ENCODE measurements around the gene SH3BP1.
"Not testable (repeated sequence)": the region's sequence is repeated elsewhere in the genome, so short reads cannot be mapped to it uniquely, and the experiment has no call there.

SH3BP1 gene

GRCh38 chr22:37639070-37639760, at the start of gene SH3BP1:
TSS of gene SH3BP1 (plus strand) at chr22:37639669. CDS start at chr22:37639788, 119 bp downstream.
- no peak for DNase-seq (ENCODE audit: low read depth)

- DNase-seq (ENCODE audit: low read depth) = not testable (repeated sequence)
Measured at GRCh38 chr22:37591081-37591480, 48.4 kb upstream of the SH3BP1 start.

- DNase-seq (ENCODE audit: low read depth) = no peak
Measured at GRCh38 chr22:37591823-37592404, 47.6 kb upstream of the SH3BP1 start.

DNA sequence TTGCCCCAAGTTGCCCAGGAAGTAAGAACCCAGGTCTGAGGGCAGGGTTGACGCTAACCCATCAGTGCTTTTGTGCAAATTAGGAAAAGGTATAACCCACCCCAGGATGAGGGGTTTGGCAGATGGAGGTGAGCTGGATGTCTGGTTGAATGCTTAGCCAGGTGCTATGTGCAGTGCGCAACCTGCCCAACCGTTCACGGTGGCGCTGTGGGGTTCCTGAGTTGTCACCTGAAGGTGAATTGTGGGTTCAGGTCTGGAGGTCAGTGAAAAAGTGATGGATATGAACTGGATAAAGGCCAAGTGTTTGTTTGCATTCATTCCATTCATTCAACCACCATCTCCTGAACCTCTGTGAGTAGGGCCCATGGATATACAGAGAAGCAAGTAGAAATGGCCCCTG, 45.2 kb upstream of the SH3BP1 start:
- DNase-seq (ENCODE audit: low read depth) = no peak

- no peak for DNase-seq (ENCODE audit: low read depth)
Measured at GRCh38 chr22:37599153-37599552, 40.3 kb upstream of the SH3BP1 start.

GRCh38 chr22:37601203-37601539, 38.3 kb upstream of the SH3BP1 start:
- DNase-seq (ENCODE audit: low read depth) = no peak

DNA sequence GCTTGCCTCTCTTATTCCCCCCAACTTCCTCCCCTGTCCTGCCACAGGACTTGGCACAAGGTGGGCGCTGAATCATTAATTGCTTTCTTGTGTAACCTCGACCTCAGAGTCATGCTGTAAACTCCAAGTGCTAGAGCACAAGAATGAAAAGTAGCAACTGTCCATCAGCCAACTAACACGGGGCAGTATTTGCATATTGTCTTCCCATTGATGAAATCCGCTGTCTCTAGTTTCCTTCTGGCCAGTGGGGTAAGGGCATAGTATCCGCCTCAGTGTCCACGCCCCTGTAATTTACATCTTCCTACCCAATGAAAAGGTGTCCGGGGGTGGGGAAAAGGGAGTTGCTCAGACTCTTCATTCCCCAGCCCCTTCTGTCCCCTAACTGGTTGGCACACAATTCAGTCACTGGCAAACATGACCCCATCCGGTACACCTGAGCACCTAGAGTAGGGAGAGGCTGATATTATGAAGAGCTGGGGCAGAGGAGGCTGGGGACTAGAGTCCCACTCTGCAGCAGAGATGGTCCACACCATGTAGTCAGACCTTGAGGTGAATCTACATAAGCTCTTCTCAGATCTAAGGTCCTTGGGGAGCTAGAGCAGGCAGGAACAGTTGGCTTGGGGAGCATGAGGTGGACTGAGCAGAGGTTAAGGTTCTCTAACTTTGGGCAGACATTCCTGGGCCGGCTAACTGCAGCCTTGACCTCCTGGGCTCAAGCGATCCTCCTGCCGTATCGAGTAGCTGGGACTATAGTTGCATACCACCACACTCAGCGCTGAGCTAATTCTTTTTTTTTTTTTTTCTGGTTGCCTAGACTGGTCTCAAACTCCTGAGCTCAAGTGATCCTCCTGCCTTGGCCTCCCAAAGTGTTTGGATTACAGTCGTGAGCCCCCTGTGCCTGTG, 37.7 kb upstream of the SH3BP1 start:
- DNase-seq (ENCODE audit: low read depth) = no peak

GRCh38 chr22:37602546-37603277, 36.8 kb upstream of the SH3BP1 start:
- DNase-seq (ENCODE audit: low read depth) = not testable (repeated sequence)

DNA sequence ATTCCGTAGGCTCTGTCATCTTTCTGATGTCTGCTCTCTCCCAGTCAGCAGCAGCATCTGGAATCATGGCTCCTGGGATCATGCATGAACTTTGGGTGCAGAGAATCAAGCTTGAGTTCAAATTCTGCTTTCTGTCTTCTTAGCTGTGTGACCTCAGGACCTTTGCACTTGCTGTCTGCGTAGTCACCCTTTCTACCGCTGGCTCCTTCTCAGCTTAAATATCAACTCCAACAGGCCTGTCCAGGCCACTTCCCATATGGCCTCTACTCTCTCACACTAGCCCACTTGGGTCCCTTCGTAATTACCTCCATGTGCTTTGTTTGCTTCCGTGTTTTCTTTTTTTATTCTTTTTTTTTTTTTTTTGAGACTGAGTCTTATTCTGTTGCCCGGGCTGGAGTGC, 35.4 kb upstream of the SH3BP1 start:
- no peak for DNase-seq (ENCODE audit: low read depth)

GRCh38 chr22:37604875-37605274, 34.6 kb upstream of the SH3BP1 start:
- DNase-seq (ENCODE audit: low read depth) = no peak

DNA sequence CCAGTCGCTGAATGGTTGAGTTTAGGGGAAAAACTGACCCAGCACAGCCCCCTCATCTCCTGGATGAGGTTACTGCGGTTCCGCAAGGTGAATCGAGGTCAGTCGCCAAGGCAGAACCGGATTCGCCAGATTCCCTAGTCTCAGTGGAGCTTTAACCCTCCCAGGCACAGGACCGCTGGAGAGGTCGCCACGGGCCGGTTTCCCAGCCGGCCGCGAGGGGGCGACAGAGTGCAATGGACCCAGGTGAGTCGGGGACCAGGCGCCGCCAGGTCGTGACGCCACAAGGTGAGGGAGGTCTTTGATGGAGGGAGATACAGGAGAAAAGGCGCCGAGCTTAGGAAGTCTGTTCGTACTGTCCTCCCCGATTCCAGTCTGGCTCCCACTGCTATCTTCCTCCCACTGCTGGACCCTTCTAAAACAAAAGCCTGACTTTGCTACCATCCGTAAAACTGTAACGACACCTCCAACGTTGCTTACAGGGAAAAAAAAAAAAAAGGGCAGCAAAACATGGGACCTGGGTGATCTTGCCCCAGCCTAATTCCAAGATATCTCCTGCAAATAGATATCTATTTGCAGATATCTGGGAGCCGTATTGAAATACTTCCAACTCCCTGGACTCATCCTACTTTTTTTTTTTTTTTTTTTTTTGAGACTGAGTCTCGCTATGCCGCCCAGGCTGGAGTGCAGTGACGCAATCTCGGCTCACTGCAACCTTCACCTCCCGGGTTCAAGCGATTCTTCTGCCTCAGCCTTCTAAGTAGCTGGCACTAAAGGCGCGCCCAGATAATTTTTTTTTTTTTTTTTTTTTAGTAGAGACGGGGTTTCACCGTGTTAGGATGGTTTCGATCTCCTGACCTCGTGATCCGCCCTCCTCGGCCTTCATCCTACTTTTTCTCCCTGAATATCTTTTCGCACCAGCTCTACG, 32.2 kb upstream of the SH3BP1 start:
- DNase-seq (ENCODE audit: low read depth) = peak; percentile 88

DNA sequence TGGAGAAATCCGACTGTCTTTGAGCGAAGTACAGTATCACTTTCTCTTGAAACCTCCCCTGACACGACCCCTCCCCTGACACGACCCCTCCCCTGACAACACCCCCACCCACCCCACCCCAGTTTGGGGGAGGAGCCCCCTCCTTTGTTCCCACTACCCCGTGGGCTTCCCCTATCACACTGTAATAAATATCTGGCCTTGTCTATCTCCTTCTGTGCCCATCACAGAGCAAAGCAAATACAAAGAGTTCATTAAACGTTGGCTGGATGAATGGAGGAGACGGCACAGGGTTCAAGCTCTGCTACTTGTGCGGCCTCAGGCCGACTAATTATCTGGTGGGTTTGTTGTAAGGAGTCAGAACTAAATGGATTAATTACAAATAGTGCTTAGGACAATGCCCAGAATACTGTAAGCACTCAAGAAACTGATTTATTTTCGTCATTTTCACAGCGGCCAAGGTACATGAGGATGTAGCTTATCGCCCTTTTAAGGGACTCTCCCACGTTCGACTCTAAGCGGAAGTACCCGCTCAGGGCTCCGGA, 31.5 kb upstream of the SH3BP1 start:
- DNase-seq (ENCODE audit: low read depth) = no peak

- peak; percentile 88 for DNase-seq (ENCODE audit: low read depth)
Measured at GRCh38 chr22:37608477-37609239, 30.8 kb upstream of the SH3BP1 start, which contains the start of gene GGA1. TSS of gene GGA1 (plus strand) at chr22:37608834. CDS start at chr22:37608861, 27 bp downstream.

DNA sequence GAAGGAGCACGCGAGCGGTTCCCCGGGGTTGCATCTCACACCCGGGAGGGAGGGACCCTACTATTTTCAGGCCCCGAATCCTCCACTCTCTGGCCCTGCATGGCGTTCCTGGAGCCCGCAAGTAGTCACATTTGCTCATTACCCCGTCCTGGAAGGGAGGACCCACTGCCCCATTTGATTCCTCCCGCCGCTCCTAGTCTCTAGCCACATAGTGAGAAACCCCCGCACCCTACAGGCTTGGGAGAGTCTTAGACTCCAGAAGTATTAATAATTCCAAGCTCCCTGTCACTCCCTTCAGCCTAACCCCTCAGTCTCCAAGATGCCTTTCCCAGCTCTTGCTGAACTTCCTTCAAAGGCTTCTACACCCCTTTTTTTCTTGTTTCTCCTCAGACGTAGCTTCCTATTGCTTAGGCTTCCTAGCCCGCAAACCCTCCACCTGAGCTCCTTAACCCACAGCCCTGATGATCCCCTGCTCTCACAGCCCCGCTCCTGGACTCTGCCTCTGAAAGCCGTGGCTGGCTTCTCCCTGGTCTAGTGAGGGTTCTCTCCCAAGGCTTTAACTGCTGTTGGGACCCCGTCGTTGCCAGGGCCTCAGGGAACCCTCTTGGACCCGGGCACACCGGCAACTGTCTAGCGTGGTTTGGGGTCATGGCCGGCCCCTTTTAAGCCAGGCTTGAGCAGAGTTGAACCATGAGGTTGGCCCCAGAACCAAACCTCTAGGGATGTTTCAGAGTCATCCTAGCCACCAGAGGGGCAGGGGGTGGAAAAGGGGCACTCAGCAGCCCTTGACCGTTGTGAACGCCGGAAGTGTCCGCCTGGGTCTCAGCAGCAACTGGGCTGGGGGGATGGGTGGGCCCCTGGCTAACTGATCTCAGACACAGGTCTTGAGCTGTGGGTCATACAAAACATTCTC, 30.0 kb upstream of the SH3BP1 start:
- no peak for DNase-seq (ENCODE audit: low read depth)

GRCh38 chr22:37610153-37610475, 29.4 kb upstream of the SH3BP1 start:
- not testable (repeated sequence) for DNase-seq (ENCODE audit: low read depth)

GRCh38 chr22:37610480-37611129, 28.9 kb upstream of the SH3BP1 start:
- DNase-seq (ENCODE audit: low read depth) = no peak

DNA sequence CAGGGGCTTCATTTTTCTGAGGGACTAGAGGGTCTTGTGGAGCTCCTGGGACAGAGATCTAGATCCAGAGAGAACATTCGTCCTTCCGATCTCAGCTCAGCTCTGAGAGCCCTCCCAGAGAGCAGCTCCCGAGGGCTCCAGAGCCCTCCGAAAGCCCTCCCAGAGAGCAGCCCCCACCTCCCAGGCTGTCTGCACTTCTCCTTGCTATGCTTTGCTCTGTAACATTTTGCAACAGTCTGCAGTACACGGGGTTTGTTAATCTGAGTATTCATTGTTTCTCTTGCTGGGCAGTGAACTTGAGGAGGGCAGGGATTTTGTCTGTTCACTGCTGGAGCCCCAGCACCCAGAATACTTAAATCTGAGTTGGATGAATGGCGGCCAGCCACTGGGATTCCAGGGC, 28.3 kb upstream of the SH3BP1 start:
- DNase-seq (ENCODE audit: low read depth) = no peak
